Activated naive CD4-positive, alpha-beta T cell treated with anti-CD3 and anti-CD28 coated beads, Interleukin-2, amount 50 U/mL, for 72 hours (primary cell): ENCODE data around the gene SYF2. TPM values are rescaled to one million over a fixed set of nuclear protein-coding genes. Genes with fewer than 3 reads are reported as not detected.
"Not testable (repeated sequence)": the region's sequence is repeated elsewhere in the genome, so short reads cannot be mapped to it uniquely, and the experiment has no call there.

Experiments used
- ATAC-seq, 2 donors: fragments of 150-1000 bp; cut with Tn5 transposase; 2 replicates each; pipeline ENCODE4 v1.10.0; 2021; ENCODE audit warnings: mild to moderate bottlenecking in 2 of 2, moderate library complexity in 2 of 2
- DNase-seq, 2 donors: peaks; one replicate each; pipeline ENCODE4 v3.0.0; 2021 to 2022; ENCODE audit warnings: low spot score in 2 of 2
- H3K27ac Mint-ChIP-seq, 2 donors: one replicate each; pipeline ENCODE4 v1.8.0; 2022; ENCODE audit warnings: mild to moderate bottlenecking in 2 of 2, mixed read lengths in 2 of 2
- H3K36me3 Mint-ChIP-seq, 2 donors: one replicate each; pipeline ENCODE4 v1.8.0; 2022; ENCODE audit warnings: mixed read lengths in 2 of 2
- H3K9me3 Mint-ChIP-seq, 2 donors: one replicate each; pipeline ENCODE4 v1.8.0; 2022; ENCODE audit warnings: mixed read lengths in 2 of 2
- total RNA-seq, 2 donors: library from RNA; stranded (reverse); gene quantifications; one replicate each; pipeline ENCODE4 v1.2.3, GENCODE V29; 2022

The SYF2 gene
- total RNA-seq, 2 donors from 2014 or later, result 42.3 to 58.1 TPM

DNA sequence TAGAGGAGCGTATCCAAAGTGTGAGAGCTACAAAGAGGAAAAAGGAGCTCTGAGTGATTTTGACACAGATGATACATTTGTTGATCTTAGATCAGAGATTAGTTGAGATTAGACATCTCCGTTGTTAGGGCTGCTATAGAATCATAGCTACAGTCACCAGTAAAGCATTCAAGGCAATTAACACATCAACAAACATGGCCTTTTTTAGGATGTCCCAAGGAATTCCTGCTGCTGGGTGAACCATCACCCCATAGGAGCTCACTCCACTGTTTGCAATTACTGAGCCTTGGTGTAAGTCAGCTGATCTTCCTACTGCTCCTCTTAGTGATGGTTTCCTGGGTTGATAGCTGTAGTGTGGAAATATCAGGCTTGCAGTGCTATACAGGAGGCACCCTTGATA lies 21.6 kb upstream of the SYF2 start:
- DNase-seq (no peak), ATAC-seq (no peak)
- no peaks in the 10 kb centered on the region for H3K36me3 Mint-ChIP-seq
- peak overlapping the region in 1 of 2 donors; percentile 65 for H3K27ac Mint-ChIP-seq
- no peaks in the 10 kb centered on the region for H3K9me3 Mint-ChIP-seq

DNA sequence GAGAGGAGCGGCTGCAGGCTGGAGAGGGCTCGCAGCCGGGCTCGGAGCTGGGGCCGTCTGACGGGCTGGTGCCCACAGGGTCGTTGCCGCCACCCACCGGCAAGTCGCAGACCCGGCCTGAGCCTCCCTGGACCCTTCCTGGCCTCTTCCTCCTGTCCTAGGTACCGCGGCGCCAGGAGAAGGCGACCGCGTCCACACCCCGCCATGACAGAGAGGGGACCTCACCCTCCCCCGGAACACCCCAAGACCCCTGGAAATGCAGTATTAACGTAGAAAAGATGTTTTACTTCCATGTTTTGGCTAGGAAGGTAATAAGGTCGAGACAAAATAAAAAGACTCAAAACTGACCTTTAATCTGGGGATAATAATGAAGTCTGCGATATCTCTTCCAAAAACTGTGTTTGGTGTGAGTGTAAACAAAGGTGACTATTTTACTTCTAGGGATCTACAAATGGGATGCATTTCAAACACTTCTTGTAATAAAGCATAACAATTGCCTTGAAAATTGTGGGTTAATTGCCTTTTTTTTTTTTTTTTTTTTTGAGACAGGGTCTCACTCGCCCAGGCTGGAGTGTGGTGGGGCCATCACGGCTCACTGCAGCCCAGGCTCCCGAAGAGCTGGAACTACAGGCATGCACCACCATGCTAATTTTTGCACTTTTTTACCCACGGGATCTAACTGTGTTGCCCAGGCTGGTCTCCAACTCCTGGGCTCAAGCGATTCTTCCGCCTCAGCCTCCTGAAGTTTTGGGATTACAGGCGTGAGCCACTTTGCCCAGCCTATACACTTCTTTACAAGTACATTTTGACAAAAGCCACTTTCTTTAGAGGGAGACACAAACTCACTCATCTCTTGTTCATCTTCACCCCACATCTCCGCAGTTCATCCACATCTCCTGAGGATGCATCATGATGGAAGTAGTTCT lies 15.8 kb upstream of the SYF2 start:
- Mint-ChIP-seq H3K9me3 (no peaks in the 10 kb centered on the region), H3K27ac (peak overlapping the region; percentile 72 to 100), H3K36me3 (peaks cover 37 to 38% of the 10 kb centered on the region in 2 donors)
- DNase-seq (no peak), ATAC-seq (peak in 1 of 2 donors; percentile 40)

DNA sequence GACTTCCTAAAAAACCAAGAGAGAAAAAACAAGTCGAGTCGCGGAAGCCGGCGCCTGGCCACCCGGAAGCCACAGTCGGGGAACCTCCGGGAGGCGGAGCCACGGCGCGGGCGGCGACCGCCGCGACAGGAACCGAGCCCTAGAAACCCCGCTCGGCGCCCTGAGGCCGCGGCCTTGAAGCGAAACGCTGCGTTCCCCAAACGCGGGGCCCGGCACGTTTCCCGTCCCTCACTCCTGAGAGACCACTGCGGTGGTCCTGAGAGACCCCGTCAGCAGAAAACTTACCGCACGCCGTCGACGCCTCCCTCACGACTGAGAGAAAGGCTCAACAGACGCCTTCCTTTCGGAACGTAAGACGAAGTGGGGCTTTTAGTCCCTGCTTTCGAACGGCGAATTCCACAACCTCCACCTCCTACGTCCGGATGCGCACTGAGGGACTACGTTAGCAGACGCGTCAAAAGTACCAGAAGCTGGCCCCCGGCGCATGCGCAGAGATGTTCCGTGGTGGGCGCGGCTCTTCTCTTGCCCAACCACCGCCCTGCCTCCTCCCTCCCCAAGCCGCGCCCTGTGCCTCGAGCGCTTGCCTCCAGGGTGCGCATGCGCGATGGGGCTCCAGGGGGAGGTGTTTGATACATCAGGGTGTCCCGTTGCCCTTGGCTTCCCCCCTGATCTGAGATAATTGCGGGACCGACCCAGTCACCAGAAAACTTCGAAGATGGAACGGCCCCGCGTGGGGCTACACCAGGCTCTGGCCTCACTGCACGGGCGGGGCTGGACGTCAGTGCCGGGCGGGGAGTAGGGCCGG lies 14.9 kb upstream of the SYF2 start, which contains the start of gene RSRP1:
Gene RSRP1, minus strand, starts transcription at position 431 of the 805 bp plus-strand sequence. CDS start 491 bp downstream, outside the sequence.
- peak; percentile 81 to 92 for ATAC-seq
- Mint-ChIP-seq H3K27ac (peak within 1 kb of the TSS; percentile 99 to 100), H3K36me3 (peaks cover 44 to 46% of the 10 kb centered on the region in 2 donors), H3K9me3 (no peaks in the 10 kb centered on the region)
- DNase-seq, result peak; percentile 100

- DNase-seq (no peak), ATAC-seq (peak; percentile 2 to 4)
- Mint-ChIP-seq H3K27ac (peak overlapping the region; percentile 99 to 100), H3K36me3 (peaks cover 44 to 46% of the 10 kb centered on the region in 2 donors), H3K9me3 (no peaks in the 10 kb centered on the region)
Observed at GRCh38 chr1:25246600-25247023, 14.3 kb upstream of the SYF2 start.

DNA sequence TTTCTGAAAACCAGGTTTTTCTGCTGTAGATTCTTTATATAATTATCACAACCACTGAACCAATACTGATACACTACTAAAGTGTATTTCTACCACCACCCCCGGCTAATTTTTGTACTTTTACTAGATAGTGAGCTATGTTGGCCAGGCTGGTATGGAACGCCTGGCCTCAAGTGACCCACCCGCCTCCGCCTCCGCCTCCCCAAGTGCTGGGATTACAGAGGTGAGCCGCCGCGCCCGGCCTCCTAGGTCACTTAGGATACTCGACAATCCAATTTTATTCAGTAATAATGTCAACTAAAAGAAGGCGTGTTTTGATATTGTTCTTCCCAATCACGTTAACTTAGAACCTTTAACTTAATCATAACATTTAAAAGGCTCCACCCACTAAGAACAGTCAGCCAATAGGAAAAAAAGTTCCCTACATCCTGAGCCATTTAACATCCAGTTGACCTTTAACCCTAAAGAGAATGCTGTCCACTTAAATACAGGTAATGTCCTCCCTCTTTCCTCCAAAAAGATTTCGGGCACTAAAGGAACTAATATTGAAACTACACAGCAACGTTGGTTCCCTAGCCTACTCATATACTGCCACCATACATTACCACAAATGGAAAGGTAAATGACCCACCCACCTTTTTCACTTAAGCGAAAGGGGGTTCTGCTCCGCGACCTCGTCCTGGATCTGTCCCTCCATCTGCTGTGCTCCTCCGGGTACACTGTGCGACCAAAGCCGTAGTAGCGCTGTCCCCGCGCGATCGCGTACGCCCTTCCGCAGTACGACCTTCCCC lies 13.7 kb upstream of the SYF2 start:
- Mint-ChIP-seq H3K36me3 (peaks cover 44 to 46% of the 10 kb centered on the region in 2 donors), H3K27ac (peak overlapping the region; percentile 99 to 100), H3K9me3 (no peaks in the 10 kb centered on the region)
- peak; percentile 4 to 29 for ATAC-seq
- DNase-seq, result peak in 1 of 2 donors; percentile 42

DNA sequence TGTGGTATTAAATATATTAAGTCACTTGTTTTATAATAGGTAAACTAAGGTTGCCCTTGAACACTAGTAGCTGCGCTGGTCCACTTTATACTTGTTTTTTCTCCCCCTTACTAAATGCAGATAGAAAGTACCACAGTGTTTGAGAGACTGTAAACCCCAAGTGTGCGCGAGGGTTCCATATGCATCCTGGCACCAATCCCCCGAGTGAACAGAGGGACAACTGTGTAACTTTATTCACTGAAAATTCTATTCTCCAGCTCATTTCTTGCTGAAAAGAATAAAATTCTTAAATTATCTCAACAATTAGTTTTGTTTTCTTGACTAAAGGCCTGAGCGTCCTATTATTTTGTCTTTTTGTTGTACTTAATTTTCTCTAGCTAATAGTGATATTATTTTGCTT lies 13.1 kb upstream of the SYF2 start:
- DNase-seq (no peak), ATAC-seq (no peak)
- H3K27ac Mint-ChIP-seq, result peak overlapping the region; percentile 99 to 100
- H3K9me3 Mint-ChIP-seq, result no peaks in the 10 kb centered on the region
- peaks cover 46% of the 10 kb centered on the region in 2 donors for H3K36me3 Mint-ChIP-seq

GRCh38 chr1:25243907-25244306 lies 11.6 kb upstream of the SYF2 start:
- no peak for ATAC-seq
- Mint-ChIP-seq H3K27ac (peak overlapping the region in 1 of 2 donors; percentile 93), H3K36me3 (peaks cover 46 to 51% of the 10 kb centered on the region in 2 donors), H3K9me3 (no peaks in the 10 kb centered on the region)
- no peak for DNase-seq

DNA sequence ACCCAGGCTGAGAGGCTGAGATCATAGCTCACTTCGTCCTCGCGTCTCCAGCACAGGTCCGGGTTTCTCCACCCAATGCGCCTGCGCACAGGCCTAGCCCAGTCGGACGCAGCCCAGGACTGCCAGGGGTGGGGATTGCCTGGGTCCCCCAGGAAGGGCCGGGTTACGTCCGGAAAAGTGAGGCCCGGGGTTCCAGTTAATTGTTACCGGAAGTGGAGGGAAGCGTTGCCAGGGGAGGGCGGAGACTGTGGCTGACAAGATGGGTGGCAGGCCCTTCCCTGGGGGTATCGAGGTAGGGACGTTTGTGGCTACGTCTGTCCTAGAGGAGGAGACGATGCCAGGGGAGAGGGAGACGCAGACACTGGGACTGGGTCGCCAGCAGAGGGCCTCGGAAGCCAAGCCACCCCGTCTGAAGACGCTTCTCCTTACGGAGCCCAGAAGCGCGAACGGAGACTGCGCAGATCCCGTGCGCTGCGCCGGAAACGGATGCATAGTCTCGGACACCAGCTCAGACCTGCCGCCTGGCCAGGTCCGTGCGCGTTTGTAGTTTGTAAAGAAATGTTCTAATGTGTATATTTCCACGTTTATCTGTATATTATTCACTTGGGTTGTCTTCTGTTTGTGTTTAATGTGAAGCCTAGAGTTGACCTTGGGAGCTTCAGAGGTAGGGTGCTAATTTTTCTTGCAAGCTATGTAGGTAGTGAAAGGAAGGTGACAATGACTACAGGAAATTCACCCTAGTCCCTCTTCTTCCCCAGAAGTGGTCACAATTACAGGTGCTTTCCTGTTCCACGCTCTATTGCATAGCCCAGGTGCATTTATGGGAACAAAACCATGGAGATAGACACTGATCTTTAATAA lies 7.6 kb upstream of the SYF2 start:
- Mint-ChIP-seq H3K27ac (peak overlapping the region; percentile 96 to 98), H3K9me3 (no peaks in the 10 kb centered on the region), H3K36me3 (peaks cover 21 to 25% of the 10 kb centered on the region in 2 donors)
- DNase-seq (peak; percentile 91 to 96), ATAC-seq (peak; percentile 87 to 88)

DNA sequence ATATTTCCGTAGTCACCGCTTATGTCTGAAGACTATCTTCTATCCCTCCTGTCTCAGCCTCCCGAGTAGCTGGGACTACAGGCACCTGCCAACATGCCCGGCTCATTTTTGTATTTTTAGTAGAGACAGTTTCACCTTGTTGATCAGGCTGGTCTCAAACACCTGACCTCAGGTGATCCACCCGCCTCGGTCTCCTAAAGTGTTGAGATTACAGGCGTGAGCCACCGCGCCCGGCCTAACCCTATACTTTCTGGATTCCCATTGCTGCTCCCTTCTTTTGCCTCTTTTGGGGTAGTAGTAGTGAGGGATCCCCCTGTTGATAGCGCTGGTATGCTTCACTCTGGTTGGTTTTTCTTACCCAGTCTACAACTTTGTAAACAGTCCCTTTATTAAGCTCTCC lies 5.7 kb upstream of the SYF2 start:
- ATAC-seq (no peak), DNase-seq (no peak)
- no peaks in the 10 kb centered on the region for H3K9me3 Mint-ChIP-seq
- H3K27ac Mint-ChIP-seq, result peak overlapping the region in 1 of 2 donors; percentile 19
- H3K36me3 Mint-ChIP-seq, result peaks cover 7 to 15% of the 10 kb centered on the region in 2 donors

DNA sequence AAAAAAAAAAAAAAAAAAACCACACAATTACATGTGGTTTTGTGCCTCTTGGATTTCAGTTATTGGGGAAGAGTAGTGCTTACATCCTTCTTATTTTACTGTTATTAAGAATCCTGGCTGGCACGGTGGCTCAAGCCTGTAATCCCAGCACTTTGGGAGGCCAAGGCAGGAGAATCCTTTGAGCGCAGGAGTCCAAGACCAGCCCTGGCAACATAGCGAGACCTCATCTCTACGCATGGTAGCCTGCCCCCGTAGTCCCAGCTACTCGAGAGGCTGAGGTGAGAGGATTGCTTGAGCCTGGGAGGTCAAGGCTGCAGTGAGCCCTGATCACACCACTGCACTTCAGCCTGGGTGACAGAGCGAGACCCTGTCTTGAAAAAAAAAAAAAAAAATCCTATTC lies 4.0 kb upstream of the SYF2 start:
- H3K27ac Mint-ChIP-seq, H3K36me3 Mint-ChIP-seq, H3K9me3 Mint-ChIP-seq, ATAC-seq, DNase-seq: not testable (repeated sequence)

DNA sequence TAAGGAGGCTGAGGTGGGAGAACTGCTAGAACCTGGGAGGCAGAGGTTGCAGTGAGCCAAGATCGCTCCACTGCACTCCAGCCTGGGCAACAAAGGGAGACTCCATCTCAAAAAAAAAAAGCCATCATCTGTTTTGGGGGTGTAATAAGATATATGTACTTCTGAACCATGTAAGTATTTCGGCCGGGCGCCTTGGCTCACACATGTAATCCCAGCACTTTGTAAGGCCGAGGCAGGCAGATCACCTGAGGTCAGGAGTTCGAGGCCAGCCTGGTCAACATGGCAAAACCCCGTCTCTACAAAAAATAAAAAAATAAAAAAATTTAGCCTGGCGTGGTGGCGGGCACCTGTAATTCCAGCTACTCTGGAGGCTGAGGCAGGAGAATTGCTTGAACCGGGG lies 3.1 kb upstream of the SYF2 start:
- not testable (repeated sequence) for H3K36me3 Mint-ChIP-seq, H3K27ac Mint-ChIP-seq, ATAC-seq, DNase-seq, H3K9me3 Mint-ChIP-seq

- H3K9me3 Mint-ChIP-seq, result no peaks in the 10 kb centered on the region
- peaks cover 6 to 8% of the 10 kb centered on the region in 2 donors for H3K36me3 Mint-ChIP-seq
- H3K27ac Mint-ChIP-seq, result no peak overlapping the region
- peak; percentile 88 to 89 for ATAC-seq
- peak; percentile 71 to 73 for DNase-seq
Observed at GRCh38 chr1:25232866-25233784, 823 bp upstream of the SYF2 start.

GRCh38 chr1:25223471-25223870 lies 8.8 kb downstream of the SYF2 start:
- ATAC-seq (no peak), DNase-seq (no peak)
- H3K9me3 Mint-ChIP-seq, result no peaks in the 10 kb centered on the region
- H3K36me3 Mint-ChIP-seq, result peaks cover 5 to 22% of the 10 kb centered on the region in 2 donors
- no peak overlapping the region for H3K27ac Mint-ChIP-seq

- ATAC-seq, result no peak
Observed at GRCh38 chr1:25222606-25223005, 9.7 kb downstream of the SYF2 start.

More at GRCh38 chr1:25222606-25223005, 9.7 kb downstream of the SYF2 start:
- no peak for DNase-seq
- peak overlapping the region in 1 of 2 donors; percentile 27 for H3K27ac Mint-ChIP-seq
- no peaks in the 10 kb centered on the region for H3K9me3 Mint-ChIP-seq
- H3K36me3 Mint-ChIP-seq, result peaks cover 5 to 22% of the 10 kb centered on the region in 2 donors
